ENCODE data around the gene CYSTM1. TPM values are rescaled to one million over a fixed set of nuclear protein-coding genes. Genes with fewer than 3 reads are reported as not detected.

The CYSTM1 gene
- total and polyA plus RNA-seq, 2 donors (not counting 3 experiments of a cell fraction or from before 2014, with no cell fraction given), result 28.9 to 41.5 TPM

DNA sequence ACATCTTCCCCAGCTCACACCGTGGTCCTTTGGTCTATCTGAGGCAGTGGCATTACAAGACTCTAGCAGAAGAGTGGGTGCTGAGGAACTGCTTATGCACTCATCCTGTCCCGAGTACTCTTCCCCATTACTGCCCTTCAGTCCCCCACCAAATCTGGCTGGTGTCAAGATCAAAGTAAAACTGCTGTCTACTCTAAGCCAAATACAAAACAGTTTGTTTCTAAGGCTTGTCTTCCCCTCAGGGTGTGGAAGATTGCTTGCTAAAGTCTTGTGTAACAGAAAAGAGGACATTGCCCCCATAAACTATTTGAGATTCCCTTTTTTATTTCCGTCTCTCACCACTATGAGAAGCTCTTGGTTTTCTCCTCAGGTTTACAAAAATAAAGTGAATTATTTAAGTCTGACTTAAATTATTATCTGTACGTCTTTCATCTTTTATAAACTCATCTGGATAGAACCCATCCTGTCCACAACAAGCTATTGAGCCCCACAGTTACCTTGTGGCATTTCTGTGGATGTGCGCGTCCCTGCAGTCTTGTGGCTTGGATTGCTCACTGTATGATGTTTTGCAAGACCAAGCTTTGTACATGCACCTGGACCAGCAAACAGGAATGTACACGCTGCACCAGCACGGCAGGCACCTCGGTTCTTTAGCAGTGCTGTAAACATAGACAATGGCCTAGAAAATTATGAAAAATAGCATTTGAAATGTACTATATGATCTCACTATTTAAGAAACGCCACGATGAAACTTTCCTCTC, 61.0 kb downstream of the CYSTM1 start:
- Histone ChIP-seq H3K4me2 (ENCODE audit: insufficient read depth, low read length) (no peak overlapping the region), H4K20me1 (replicated peaks; ENCODE audit: control insufficient read depth, extremely low read depth, insufficient read depth, low read length) (no peaks in the 10 kb centered on the region), H3K9me3 (replicated peaks; ENCODE audit: control insufficient read depth, insufficient read depth, low read length) (no peaks in the 10 kb centered on the region), H3K27me3 (ENCODE audit: control insufficient read depth in 2 of 2, insufficient read depth in 2 of 2, low read length in 2 of 2) (no peaks in the 10 kb centered on the region), H3K4me1 (ENCODE audit: control insufficient read depth, extremely low read depth, insufficient read depth, low read length) (peaks cover 4% of the 10 kb centered on the region), H3K27ac (ENCODE audit: insufficient read depth, low read depth, low read length) (no peak overlapping the region), H3K9me1 (replicated peaks; ENCODE audit: control insufficient read depth, extremely low read depth, insufficient read depth, low read length) (no peaks in the 10 kb centered on the region), H3K36me3 (ENCODE audit: control insufficient read depth in 2 of 2, extremely low read depth in 1 of 2, insufficient read depth in 2 of 2, low read length in 2 of 2) (no peaks in the 10 kb centered on the region), H2AFZ (ENCODE audit: low read depth, low read length) (no peak overlapping the region), H3K9ac (replicated peaks; ENCODE audit: extremely low read depth, insufficient read depth, low read length) (no peak overlapping the region), H3K79me2 (ENCODE audit: control insufficient read depth, insufficient read depth, low read length) (no peaks in the 10 kb centered on the region), H3K4me3 (replicated peaks in 1 of 3; ENCODE audit: insufficient read depth in 1 of 3, low read depth in 1 of 3, low read length in 3 of 3) (no peak overlapping the region)
- intact Hi-C loops (cut with micrococcal nuclease), result no loop called here
- no TSS peak for BruUV-seq (replicated peaks)
- ChIA-PET POLR2A (no interaction called here), CTCF (interaction anchor here (0.9 to 1.8 kb wide), 11 partner anchors 10 to 403 kb away, joined by 3 to 11 read pairs (median 4); partner anchors contain the start of genes HBEGF and TMCO6)
- no peak for TF ChIP-seq FOS (IDR thresholded peaks at IDR 0.05; ENCODE audit: borderline replicate concordance, insufficient read depth, low read length)
- TF ChIP-seq POLR2A (IDR thresholded peaks at IDR 0.05; ENCODE audit: low read depth, low read length), result no peak
- TF ChIP-seq EZH2 (IDR thresholded peaks at IDR 0.05; ENCODE audit: borderline replicate concordance, low read depth, low read length, severe bottlenecking), result no peak
- no peak for TF ChIP-seq POLR2AphosphoS5 (IDR thresholded peaks at IDR 0.05; ENCODE audit: insufficient read depth, low read depth, low read length)
- TF ChIP-seq MYC (IDR thresholded peaks at IDR 0.05; ENCODE audit: low read depth, low read length), result no peak
- TF ChIP-seq GATA2 (IDR thresholded peaks at IDR 0.05; ENCODE audit: insufficient read depth, insufficient read length, low read depth, low read length), result no peak
- TF ChIP-seq JUN (IDR thresholded peaks at IDR 0.05; ENCODE audit: borderline replicate concordance, insufficient read depth, insufficient read length, low read depth), result no peak
- DNase-seq (ENCODE audit: low read depth, low spot score) (no peak), FAIRE-seq (no peak)
- dilution Hi-C loops (cut with MboI; ENCODE audit: extremely low pct_ligation_motif_present, low sequenced_read_pairs), result no loop called here
